ENCODE measurements around the gene TNFRSF19.

- TF ChIP-seq CTCF (IDR thresholded peaks at IDR 0.05; ENCODE audit: poor library complexity) (no peak), EZH2 (IDR thresholded peaks at IDR 0.05; ENCODE audit: borderline replicate concordance) (no peak), EZH2phosphoT487 (IDR thresholded peaks at IDR 0.05; ENCODE audit: low read depth, severe bottlenecking, unreplicated experiment) (no peak)
Observed at GRCh38 chr13:23703246-23703860, 133.1 kb downstream of the TNFRSF19 start.
